ENCODE measurements around the gene HINT1.

DNA sequence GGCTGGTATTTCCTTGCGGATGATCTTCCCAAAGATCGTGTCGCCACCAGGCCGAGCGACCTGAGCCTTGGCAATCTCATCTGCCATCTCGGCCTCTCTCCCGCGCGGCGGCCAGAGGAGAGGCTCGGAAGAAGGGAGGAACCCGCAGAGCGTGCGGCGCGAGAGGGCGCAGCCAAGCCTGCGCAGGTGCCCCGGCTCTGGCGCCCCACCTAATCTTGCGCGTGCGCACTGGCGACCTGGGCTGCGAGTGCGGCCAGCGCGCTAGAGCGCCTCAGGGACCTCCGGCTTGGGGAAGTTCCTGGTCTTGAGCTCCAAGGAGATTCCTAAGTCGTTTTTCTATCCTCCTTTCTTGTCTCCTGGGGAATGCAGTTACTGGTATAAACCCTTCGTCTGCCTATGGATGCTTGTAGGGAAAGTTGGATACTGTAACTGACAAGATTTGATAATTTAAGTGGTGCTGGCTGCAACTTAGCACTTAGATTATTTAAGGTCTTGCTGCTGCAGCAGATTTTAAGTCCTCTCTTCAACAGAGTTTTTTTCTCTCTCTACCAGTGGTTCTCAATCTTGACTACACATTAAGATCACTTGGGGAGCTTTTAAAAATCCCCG is at the start of gene HINT1:
- TF ChIP-seq, protein P1, sequence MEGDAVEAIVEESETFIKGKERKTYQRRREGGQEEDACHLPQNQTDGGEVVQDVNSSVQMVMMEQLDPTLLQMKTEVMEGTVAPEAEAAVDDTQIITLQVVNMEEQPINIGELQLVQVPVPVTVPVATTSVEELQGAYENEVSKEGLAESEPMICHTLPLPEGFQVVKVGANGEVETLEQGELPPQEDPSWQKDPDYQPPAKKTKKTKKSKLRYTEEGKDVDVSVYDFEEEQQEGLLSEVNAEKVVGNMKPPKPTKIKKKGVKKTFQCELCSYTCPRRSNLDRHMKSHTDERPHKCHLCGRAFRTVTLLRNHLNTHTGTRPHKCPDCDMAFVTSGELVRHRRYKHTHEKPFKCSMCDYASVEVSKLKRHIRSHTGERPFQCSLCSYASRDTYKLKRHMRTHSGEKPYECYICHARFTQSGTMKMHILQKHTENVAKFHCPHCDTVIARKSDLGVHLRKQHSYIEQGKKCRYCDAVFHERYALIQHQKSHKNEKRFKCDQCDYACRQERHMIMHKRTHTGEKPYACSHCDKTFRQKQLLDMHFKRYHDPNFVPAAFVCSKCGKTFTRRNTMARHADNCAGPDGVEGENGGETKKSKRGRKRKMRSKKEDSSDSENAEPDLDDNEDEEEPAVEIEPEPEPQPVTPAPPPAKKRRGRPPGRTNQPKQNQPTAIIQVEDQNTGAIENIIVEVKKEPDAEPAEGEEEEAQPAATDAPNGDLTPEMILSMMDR (IDR thresholded peaks at IDR 0.05) = peak in 3 of 4 experiments; percentile 30 to 38 (median 35)
- TF ChIP-seq POLR2A (IDR thresholded peaks at IDR 0.05) = peak; percentile 80
- peak; percentile 94 for TF ChIP-seq POLR2AphosphoS5 (IDR thresholded peaks at IDR 0.05)

Measured in prostate gland (tissue), 2 donors.